Measurements from ENCODE around the gene MAML3.

Gene MAML3

DNA sequence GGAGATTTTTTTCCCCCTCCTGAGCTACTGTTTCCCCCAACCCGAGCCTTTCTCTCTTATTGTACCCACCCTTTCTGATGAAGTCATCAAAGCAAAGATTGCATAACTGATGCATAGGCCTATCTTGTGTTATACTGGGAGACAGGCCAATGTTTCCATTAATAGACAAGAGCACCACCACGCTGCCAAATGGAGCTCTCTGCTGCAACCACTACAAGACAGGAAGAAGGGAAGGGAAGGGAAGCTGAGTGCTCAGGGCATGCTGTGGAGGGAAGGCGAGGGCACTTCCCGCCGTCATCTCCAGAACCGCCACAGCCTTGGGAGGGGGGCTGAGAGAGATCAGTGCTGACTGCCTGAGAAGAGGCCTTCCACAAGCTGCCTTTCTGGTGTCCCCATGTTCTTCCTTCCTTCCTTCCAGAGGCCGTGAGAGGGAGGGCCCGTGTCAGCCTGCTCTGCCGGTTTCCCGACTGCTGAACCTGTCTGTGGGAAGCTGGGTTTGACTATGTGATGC, 413.4 kb downstream of the MAML3 start:
- Histone ChIP-seq H3K79me2 (ENCODE audit: insufficient read depth, low read length) (no peaks in the 10 kb centered on the region), H3K9ac (ENCODE audit: low read length) (no peak overlapping the region), H3K4me2 (ENCODE audit: low read length) (no peak overlapping the region), H3K27ac (ENCODE audit: low read depth, low read length, poor library complexity, severe bottlenecking) (no peak overlapping the region), H3F3A (ENCODE audit: insufficient read depth, low read length) (no peaks in the 10 kb centered on the region), H3K36me3 (ENCODE audit: insufficient read depth, low read length) (no peaks in the 10 kb centered on the region), H3K4me1 (ENCODE audit: insufficient read depth, low read length, severe bottlenecking) (no peaks in the 10 kb centered on the region), H3K9me2 (ENCODE audit: low read depth, low read length) (no peaks in the 10 kb centered on the region), H3K9me3 (ENCODE audit: low read length) (no peaks in the 10 kb centered on the region), H3K27me3 (ENCODE audit: insufficient read depth, low read length) (no peaks in the 10 kb centered on the region), H3K4me3 (ENCODE audit: low read depth, low read length, poor library complexity, severe bottlenecking) (no peak overlapping the region), H2AFZ (ENCODE audit: low read length) (no peak overlapping the region), H4K20me1 (ENCODE audit: insufficient read depth, low read length) (no peaks in the 10 kb centered on the region)
- no peak for TF ChIP-seq EZH2 (IDR thresholded peaks at IDR 0.05; ENCODE audit: borderline replicate concordance, low read length)
- TF ChIP-seq, protein P1, sequence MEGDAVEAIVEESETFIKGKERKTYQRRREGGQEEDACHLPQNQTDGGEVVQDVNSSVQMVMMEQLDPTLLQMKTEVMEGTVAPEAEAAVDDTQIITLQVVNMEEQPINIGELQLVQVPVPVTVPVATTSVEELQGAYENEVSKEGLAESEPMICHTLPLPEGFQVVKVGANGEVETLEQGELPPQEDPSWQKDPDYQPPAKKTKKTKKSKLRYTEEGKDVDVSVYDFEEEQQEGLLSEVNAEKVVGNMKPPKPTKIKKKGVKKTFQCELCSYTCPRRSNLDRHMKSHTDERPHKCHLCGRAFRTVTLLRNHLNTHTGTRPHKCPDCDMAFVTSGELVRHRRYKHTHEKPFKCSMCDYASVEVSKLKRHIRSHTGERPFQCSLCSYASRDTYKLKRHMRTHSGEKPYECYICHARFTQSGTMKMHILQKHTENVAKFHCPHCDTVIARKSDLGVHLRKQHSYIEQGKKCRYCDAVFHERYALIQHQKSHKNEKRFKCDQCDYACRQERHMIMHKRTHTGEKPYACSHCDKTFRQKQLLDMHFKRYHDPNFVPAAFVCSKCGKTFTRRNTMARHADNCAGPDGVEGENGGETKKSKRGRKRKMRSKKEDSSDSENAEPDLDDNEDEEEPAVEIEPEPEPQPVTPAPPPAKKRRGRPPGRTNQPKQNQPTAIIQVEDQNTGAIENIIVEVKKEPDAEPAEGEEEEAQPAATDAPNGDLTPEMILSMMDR (IDR thresholded peaks at IDR 0.05; ENCODE audit: low read length) = no peak

DNA sequence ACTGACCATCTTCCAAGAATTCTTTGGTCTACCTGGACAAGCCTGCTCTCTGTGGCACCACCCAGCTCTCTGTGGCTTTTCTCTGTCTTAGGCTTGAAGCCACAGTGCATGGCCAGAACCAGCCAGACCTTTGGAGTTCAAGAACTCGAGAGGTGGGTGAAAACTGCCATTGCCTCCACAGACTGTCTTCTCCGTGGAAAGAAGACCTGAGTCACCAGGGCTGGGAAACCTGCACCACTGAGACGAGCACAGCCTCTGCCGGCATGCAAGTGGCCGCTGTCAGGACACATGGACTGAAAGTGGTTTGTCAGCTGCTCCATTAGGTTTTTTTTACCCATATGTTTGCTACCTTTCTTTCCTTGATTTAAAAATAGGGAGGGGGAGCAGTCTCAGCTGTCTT, 413.9 kb downstream of the MAML3 start:
- H3K27me3 ChIP-seq (ENCODE audit: insufficient read depth, low read length) = no peaks in the 10 kb centered on the region
- no peaks in the 10 kb centered on the region for H3K9me2 ChIP-seq (ENCODE audit: low read depth, low read length)
- H3K4me1 ChIP-seq (ENCODE audit: insufficient read depth, low read length, severe bottlenecking) = peaks cover 4% of the 10 kb centered on the region
- H3K36me3 ChIP-seq (ENCODE audit: insufficient read depth, low read length) = no peaks in the 10 kb centered on the region
- H3K9ac ChIP-seq (ENCODE audit: low read length) = no peak overlapping the region
- no peaks in the 10 kb centered on the region for H4K20me1 ChIP-seq (ENCODE audit: insufficient read depth, low read length)
- H3F3A ChIP-seq (ENCODE audit: insufficient read depth, low read length) = no peaks in the 10 kb centered on the region
- no peak for TF ChIP-seq EZH2 (IDR thresholded peaks at IDR 0.05; ENCODE audit: borderline replicate concordance, low read length)
- TF ChIP-seq, protein P1 (IDR thresholded peaks at IDR 0.05; ENCODE audit: low read length) = no peak
- no peak overlapping the region for H3K4me3 ChIP-seq (ENCODE audit: low read depth, low read length, poor library complexity, severe bottlenecking)
- H3K9me3 ChIP-seq (ENCODE audit: low read length) = no peaks in the 10 kb centered on the region
- no peak overlapping the region for H2AFZ ChIP-seq (ENCODE audit: low read length)
- no peak overlapping the region for H3K27ac ChIP-seq (ENCODE audit: low read depth, low read length, poor library complexity, severe bottlenecking)
- no peaks in the 10 kb centered on the region for H3K79me2 ChIP-seq (ENCODE audit: insufficient read depth, low read length)
- H3K4me2 ChIP-seq (ENCODE audit: low read length) = no peak overlapping the region

DNA sequence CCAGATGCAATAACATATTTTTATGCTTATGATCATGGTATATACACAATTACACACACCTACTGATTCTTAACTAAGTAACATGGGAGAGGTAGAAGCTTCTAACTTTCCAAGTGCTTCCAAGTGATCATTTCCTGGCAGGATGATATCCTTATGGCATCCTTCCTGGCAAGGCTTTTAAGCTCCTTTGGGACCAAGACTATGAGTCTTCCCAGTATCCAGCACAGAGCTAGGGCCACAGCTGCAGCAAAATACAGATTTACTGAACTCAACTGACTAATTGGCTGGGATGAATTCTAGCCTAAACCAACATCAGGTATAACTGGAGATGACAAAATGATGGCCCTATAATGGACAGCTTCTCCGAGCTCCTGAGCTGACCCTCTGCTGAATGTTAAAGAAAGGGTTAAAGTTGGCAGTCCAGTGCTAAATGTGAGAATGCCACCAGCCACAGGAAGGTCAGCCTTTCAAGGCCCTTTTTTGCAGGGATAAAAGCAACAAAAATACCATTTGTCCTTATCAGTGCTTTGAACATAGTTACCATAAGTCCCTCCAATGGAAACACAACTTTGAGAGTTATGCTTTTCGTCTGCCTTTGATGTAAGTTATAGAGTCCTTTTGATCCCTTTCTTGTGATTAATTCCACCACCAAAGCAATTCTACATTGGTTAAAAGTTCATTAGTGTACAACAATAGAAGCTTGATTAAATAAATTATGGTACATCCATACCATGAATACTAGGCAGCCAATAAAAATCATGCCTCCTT, 415.0 kb downstream of the MAML3 start:
- Histone ChIP-seq H3K9me3 (ENCODE audit: low read length) (no peaks in the 10 kb centered on the region), H3F3A (ENCODE audit: insufficient read depth, low read length) (no peaks in the 10 kb centered on the region), H4K20me1 (ENCODE audit: insufficient read depth, low read length) (no peaks in the 10 kb centered on the region), H3K27ac (ENCODE audit: low read depth, low read length, poor library complexity, severe bottlenecking) (no peak overlapping the region), H3K36me3 (ENCODE audit: insufficient read depth, low read length) (no peaks in the 10 kb centered on the region), H3K4me3 (ENCODE audit: low read depth, low read length, poor library complexity, severe bottlenecking) (no peak overlapping the region), H2AFZ (ENCODE audit: low read length) (no peak overlapping the region), H3K4me1 (ENCODE audit: insufficient read depth, low read length, severe bottlenecking) (peaks cover 15% of the 10 kb centered on the region), H3K79me2 (ENCODE audit: insufficient read depth, low read length) (no peaks in the 10 kb centered on the region), H3K9ac (ENCODE audit: low read length) (no peak overlapping the region), H3K27me3 (ENCODE audit: insufficient read depth, low read length) (0 out of 2 replicates have a peak, but pooled peaks cover 3% of the 10 kb centered on the region), H3K9me2 (ENCODE audit: low read depth, low read length) (no peaks in the 10 kb centered on the region), H3K4me2 (ENCODE audit: low read length) (no peak overlapping the region)
- no peak for TF ChIP-seq EZH2 (IDR thresholded peaks at IDR 0.05; ENCODE audit: borderline replicate concordance, low read length)
- TF ChIP-seq, protein P1 (IDR thresholded peaks at IDR 0.05; ENCODE audit: low read length) = no peak
